Iris pigment epithelial cell (primary cell): Measurements from ENCODE around the gene LINC00237.

ENCODE experiments used
- DNase-seq: peaks from one replicate; pipeline ENCODE4 v3.0.0-alpha.2; 2011; ENCODE audit warnings: low read depth

Gene LINC00237

DNA sequence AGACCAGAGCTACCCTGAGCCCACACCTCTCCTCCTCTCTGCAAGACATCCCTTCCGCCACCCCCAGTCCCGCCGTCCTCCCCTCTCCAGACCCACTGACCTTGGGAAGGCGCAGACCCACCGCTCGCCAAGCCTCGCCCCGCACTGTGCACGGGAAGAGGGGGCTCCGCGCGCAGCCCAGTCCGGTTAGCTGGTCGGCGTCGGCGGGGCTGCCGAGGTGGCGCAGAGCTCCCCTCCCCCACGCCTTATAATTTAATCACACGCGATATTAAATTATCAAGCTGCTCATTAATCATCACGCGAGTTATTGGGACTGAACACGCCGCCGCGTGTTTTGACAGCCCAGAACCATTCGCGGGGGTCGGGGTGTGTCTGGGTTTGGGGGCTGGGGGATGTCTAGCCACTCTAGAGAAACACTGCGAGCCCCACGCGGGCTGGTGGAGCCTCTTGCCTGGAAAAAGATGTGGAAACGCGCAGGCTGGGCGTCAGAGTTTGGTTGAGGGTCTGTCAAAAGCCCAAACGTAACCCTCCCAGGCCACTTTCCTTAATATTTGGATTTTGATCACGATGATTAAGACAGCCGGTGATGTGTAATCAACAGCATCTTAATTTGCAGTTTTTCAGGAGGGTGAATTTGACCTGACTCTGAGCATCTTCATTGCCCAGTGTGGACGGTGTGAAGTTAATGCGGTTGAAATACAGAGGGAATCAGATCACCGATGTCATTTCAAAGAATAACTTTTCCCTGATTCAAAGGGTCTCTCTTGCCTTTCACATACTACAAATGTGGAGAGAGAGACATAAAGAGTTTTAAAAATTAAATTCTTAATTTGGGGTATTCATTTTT lies at the start of gene LINC00237:
Gene LINC00237, minus strand, starts transcription at position 188 of the 847 bp plus-strand sequence.
- no peak for DNase-seq

GRCh38 chr20:21155268-21155667 lies 49.1 kb upstream of the LINC00237 start:
- DNase-seq, result no peak

DNA sequence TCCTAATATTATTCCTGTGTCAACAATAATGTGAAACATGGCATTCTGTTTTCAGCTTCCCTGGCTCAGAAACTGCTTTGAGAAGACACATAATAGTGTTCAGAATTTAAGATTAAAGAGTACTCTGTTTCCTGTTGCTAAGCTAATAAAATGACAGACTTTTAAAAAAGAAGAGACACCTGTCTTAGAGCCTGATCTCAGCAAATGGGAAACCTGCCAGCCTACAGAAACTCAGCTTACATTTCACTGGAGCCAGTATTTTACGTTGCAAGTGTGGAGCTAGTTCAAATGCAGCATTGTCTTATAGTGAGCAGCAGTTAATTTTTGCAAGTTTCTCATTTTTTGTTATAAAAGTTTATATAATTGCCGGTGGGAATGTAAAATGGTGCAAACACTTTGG lies 48.5 kb upstream of the LINC00237 start:
- no peak for DNase-seq

GRCh38 chr20:21151791-21152190 lies 45.6 kb upstream of the LINC00237 start:
- no peak for DNase-seq

DNA sequence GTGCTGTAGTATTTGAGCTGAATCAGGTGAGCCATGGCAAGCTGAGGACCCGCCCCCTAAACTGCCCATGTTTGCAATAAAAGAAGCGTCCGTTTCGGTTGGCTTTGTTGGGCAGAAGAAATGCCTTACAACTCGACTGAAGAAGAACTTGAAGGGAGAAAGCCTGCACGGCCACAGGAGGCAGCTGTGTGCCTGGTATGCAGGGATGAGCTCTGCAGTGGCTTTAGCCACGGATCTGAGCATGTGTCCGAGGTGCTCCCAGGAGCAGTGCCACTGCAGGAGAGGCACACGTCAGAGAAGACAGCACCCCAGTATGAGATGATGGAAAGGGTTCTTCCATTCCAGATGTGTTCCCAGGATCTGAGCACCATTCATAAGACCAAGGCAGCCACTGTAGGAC lies 43.2 kb upstream of the LINC00237 start:
- DNase-seq, result no peak

DNA sequence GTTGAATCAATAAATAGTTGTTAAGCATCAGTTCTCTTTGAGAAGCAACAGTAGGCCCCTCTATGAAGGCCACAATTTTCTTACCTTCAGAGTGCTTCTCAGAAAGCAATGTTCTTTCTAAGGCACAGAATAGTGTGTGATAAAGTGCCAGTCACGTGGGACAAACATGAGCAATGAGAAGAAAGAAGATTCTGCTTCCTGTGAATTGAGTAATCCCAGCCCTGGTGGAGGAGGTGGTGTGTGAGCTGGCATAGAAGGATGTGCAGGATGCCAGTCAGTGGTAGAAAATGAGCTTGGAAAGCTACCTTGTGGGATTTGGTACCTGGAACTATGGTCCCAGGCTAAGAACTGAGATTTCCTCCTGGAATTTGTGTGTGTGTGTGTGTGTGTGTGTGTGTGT lies 41.4 kb upstream of the LINC00237 start:
- peak; percentile 18 for DNase-seq

- DNase-seq, result no peak
Observed at GRCh38 chr20:21146215-21146614, 40.1 kb upstream of the LINC00237 start.

DNA sequence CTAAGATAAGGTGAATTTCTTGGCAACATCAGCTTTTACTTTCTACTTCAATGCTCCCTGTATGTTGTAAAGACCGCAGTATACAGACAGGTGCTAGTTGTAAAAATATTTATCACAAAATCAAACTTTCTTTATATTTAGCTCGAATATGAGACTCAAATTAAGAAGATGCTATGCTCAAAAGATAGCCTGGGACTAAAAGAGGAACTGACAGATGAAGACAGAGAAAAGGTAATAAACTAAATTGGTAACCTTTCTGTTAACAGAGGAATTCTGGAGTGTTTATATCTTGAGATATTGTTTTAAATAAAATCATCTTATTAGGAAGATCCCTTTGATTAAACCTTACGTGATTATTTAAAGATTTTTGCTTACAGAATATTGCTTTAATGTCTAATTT lies 39.3 kb upstream of the LINC00237 start:
- no peak for DNase-seq

GRCh38 chr20:21143194-21143890 lies 37.2 kb upstream of the LINC00237 start:
- DNase-seq, result no peak

DNA sequence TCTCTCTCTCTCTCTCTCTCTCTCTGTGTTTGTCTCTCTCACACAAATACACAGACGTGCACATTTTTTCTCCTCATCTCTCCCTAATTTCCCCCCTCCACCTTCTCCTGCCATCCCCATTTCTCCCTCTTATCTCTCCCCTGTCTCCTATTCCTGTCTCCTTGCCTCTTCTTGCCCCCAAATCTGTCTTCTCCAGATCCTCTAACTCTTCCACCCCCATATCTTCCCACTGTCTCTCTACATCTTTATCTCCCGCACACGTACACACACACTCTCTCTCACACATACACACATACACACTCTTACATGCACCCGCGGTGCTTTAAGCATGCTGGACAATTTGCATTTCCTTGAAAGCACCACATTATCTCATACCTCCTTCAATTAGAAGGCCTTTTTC lies 35.7 kb upstream of the LINC00237 start:
- no peak for DNase-seq

GRCh38 chr20:21139881-21140566 lies 33.9 kb upstream of the LINC00237 start:
- no peak for DNase-seq

DNA sequence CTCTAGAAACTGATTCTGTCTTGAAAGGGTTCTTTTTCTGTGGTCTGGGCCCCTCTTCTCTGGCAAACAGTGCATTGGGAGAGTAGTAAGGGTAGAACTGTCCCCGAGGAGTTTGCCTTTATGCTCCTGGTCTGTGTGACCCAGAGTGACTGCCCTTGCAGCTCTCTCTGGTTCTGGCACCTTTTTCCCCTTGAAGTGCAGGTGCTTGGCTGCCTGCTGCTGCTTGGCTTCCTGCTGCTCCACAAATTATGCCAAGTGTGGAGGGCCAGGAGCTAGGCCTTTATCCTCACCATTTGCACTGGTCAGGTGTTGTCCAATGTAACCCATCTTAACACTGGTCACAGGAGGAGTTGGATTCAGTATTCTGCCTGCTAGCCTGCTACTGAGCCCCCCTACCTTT lies 30.9 kb upstream of the LINC00237 start:
- no peak for DNase-seq

GRCh38 chr20:21136015-21136732 lies 30.0 kb upstream of the LINC00237 start:
- DNase-seq, result no peak

- DNase-seq, result no peak
Observed at GRCh38 chr20:21134883-21135493, 28.8 kb upstream of the LINC00237 start.

- DNase-seq, result no peak
Observed at GRCh38 chr20:21133917-21134622, 27.9 kb upstream of the LINC00237 start.

GRCh38 chr20:21133404-21133803 lies 27.2 kb upstream of the LINC00237 start:
- DNase-seq, result no peak

- DNase-seq, result no peak
Observed at GRCh38 chr20:21129861-21130260, 23.7 kb upstream of the LINC00237 start.

DNA sequence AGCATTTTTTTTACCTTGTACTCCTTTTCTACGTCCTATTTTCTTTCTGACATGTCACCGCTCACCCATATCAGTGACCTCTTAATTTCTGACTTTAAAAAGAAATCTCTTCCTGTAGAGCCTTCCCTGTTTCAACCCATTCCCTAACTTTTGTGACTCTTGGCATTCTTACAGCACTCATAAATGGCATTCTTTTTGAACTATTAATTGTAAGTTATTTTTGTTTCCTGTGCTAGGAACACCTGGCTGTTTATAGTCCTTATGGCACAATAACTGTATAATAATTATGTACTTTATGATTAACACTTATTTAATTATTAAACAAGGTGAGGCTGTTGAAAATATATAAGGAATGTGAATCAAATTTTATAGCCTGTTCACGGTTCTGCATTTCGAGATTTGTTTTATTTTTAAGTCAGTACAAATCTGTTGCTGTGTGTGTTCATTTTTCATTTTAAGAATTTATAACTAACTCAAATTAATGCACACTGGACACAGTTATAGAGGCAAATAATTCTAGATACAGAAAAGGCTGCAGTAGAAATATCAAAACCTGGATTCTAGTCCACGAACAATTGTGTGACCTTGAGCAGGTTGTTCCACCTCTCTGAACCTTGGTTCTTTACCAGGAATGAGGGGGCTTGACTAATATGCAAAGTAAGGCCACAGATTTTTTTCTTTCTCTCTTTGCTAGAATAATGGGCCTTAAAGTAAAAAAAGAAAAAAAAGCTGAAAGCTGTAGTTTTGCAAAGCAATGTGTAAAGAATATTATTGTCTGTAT lies 21.2 kb upstream of the LINC00237 start:
- no peak for DNase-seq

DNA sequence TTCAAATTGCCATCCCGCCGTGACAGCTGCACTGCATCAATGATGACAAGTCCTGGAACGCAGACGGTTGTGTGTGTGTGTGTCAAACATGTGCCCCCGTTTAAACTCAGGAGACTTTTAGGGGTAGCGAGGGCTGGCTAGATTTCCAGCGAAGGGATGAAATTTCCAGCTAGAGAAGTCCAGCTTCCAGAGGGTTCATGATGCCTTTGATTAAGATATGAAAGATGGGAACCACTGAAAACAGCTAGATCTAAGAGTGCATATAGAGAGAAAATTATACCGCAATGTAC lies 20.4 kb upstream of the LINC00237 start:
- DNase-seq, result no peak

- DNase-seq, result peak; percentile 96
Observed at GRCh38 chr20:21125849-21126580, 19.9 kb upstream of the LINC00237 start, which contains the start of gene KIZ. Gene KIZ, plus strand, starts transcription at chr20:21126082. Its CDS starts 34 bp downstream, at chr20:21126116.
